Right cardiac atrium (tissue), 5 donors: Measurements from ENCODE around the gene KCNQ1OT1. TPM values are rescaled to one million over a fixed set of nuclear protein-coding genes. Genes with fewer than 3 reads are reported as not detected.

Experiments used
- ATAC-seq, 2 donors: fragments of 200-7000 bp; cut with Tn5 transposase; one replicate each; pipeline versions ENCODE4 v1.8.0 to v1.9.1; 2020; ENCODE audit warnings: moderate library complexity in 2 of 2, mild to moderate bottlenecking in 1 of 2
- DNase-seq, 3 donors: peaks; one replicate each; pipeline ENCODE4 v3.0.0-alpha.2; 2020
- H3K27ac ChIP-seq: one replicate; pipeline ENCODE4 v1.5.1; 2013; ENCODE audit warnings: mild to moderate bottlenecking, low read length, control low read depth, moderate library complexity
- H3K27me3 ChIP-seq: one replicate; pipeline ENCODE4 v1.6.1; 2013; ENCODE audit not compliant: control insufficient read depth, insufficient read depth
- H3K4me1 ChIP-seq: one replicate; pipeline ENCODE4 v1.6.1; 2013; ENCODE audit warnings: low read length; ENCODE audit not compliant: control insufficient read depth, insufficient read depth
- H3K4me3 ChIP-seq: one replicate; pipeline ENCODE4 v1.5.1; 2013; ENCODE audit warnings: low read length, control low read depth
- H3K9me3 ChIP-seq: one replicate; pipeline ENCODE4 v1.6.1; 2013; ENCODE audit warnings: low read length; ENCODE audit not compliant: control insufficient read depth
- WGBS: extraction: QIAGEN DNeasy Blood & Tissue Kit; methylation state at CpG from one replicate; pipeline ENCODE4 v1.1.7; 2013; 5-methylcytosine and 5-hydroxymethylcytosine counted together
- intact Hi-C, 4 donors: fragments of 100-400 bp; cut with DNase I; formaldehyde crosslinking; loops; one replicate each; pipeline versions ENCODE4 v1.11.0 to v1.14.0; 2022 to 2023
- polyA plus RNA-seq: library from polyadenylated mRNA; stranded (reverse); fragments of 200-250 nt; gene quantifications from one replicate; pipeline ENCODE4 v1.2.3, GENCODE V29; 2013
- total RNA-seq, 4 donors: library from RNA; stranded (reverse); fragmentation: NEBNext Ultra II Directional; extraction: Animal tissue kit (Norgen Biotek cat#: 25700); gene quantifications; one replicate each; pipeline ENCODE4 v1.2.1, GENCODE V29; 2021
- donor health status: healthy with polysubstance abuse.
- donor health status: DM: no; HTN: yes; CAD: no.
- donor health status: DM: no; HTN: no; CAD: no.
- donor health status: DM: no; HTN: yes; CAD: no; lungs with severe emphysema.
- donor health status: DM: yes; HTN: yes; CAD: no.

The KCNQ1OT1 gene
- total and polyA plus RNA-seq, 5 donors, result 0.41 to 0.78 (median 0.53) TPM

GRCh38 chr11:2670541-2671100 is 29.2 kb downstream of the KCNQ1OT1 start:
- no peak overlapping the region for H3K4me3 ChIP-seq
- peaks cover 19% of the 10 kb centered on the region for H3K4me1 ChIP-seq
- intact Hi-C loops, result no loop called here
- DNase-seq, result no peak
- 84% methylated on average over 1 of the region's 1 CpG for WGBS
- no peaks in the 10 kb centered on the region for H3K27me3 ChIP-seq
- no peak overlapping the region for H3K27ac ChIP-seq
- no peak for ATAC-seq
- H3K9me3 ChIP-seq, result no peaks in the 10 kb centered on the region

GRCh38 chr11:2669634-2670469 is 29.9 kb downstream of the KCNQ1OT1 start:
- Histone ChIP-seq H3K9me3 (no peaks in the 10 kb centered on the region), H3K27ac (no peak overlapping the region), H3K4me3 (no peak overlapping the region), H3K4me1 (peaks cover 19% of the 10 kb centered on the region), H3K27me3 (no peaks in the 10 kb centered on the region)
- intact Hi-C loops, result no loop called here
- DNase-seq (no peak), ATAC-seq (no peak)
- WGBS, result 95% methylated on average over 8 of the region's 8 CpGs

GRCh38 chr11:2668876-2669275 is 30.9 kb downstream of the KCNQ1OT1 start:
- no peak for ATAC-seq

GRCh38 chr11:2667940-2668339 is 31.9 kb downstream of the KCNQ1OT1 start:
- Histone ChIP-seq H3K4me1 (peaks cover 14% of the 10 kb centered on the region), H3K27ac (no peak overlapping the region), H3K4me3 (no peak overlapping the region), H3K9me3 (no peaks in the 10 kb centered on the region), H3K27me3 (no peaks in the 10 kb centered on the region)
- DNase-seq (no peak), ATAC-seq (no peak)
- WGBS, result 94% methylated on average over 2 of the region's 2 CpGs
- intact Hi-C loops, result no loop called here

More at GRCh38 chr11:2668876-2669275, 30.9 kb downstream of the KCNQ1OT1 start:
- H3K27ac ChIP-seq, result no peak overlapping the region
- 95% methylated on average over 5 of the region's 5 CpGs for WGBS
- H3K4me1 ChIP-seq, result peaks cover 15% of the 10 kb centered on the region
- no peak for DNase-seq
- no peaks in the 10 kb centered on the region for H3K9me3 ChIP-seq
- no peak overlapping the region for H3K4me3 ChIP-seq
- H3K27me3 ChIP-seq, result no peaks in the 10 kb centered on the region
- intact Hi-C loops, result no loop called here

GRCh38 chr11:2666828-2667570 is 32.8 kb downstream of the KCNQ1OT1 start:
- intact Hi-C loops, result no loop called here
- H3K4me3 ChIP-seq, result no peak overlapping the region
- peak; percentile 43 to 54 for ATAC-seq
- WGBS, result 79% methylated on average over 15 of the region's 15 CpGs
- no peaks in the 10 kb centered on the region for H3K9me3 ChIP-seq
- no peaks in the 10 kb centered on the region for H3K27me3 ChIP-seq
- no peak overlapping the region for H3K27ac ChIP-seq
- H3K4me1 ChIP-seq, result peaks cover 6% of the 10 kb centered on the region
- DNase-seq, result peak in 1 of 3 donors; percentile 52

- ATAC-seq (peak in 1 of 2 donors; percentile 9), DNase-seq (peak in 1 of 3 donors; percentile 64)
- Histone ChIP-seq H3K4me1 (peaks cover 6% of the 10 kb centered on the region), H3K27ac (no peak overlapping the region), H3K4me3 (no peak overlapping the region), H3K27me3 (no peaks in the 10 kb centered on the region), H3K9me3 (no peaks in the 10 kb centered on the region)
- 72% methylated on average over 6 of the region's 6 CpGs for WGBS
- intact Hi-C loops, result no loop called here
Measured at GRCh38 chr11:2666401-2666741, 33.4 kb downstream of the KCNQ1OT1 start.

- no peak overlapping the region for H3K4me3 ChIP-seq
- ATAC-seq (no peak), DNase-seq (no peak)
- H3K4me1 ChIP-seq, result peaks cover 6% of the 10 kb centered on the region
- WGBS, result 90% methylated on average over 11 of the region's 11 CpGs
- intact Hi-C loops, result no loop called here
- H3K9me3 ChIP-seq, result no peaks in the 10 kb centered on the region
- H3K27ac ChIP-seq, result no peak overlapping the region
- no peaks in the 10 kb centered on the region for H3K27me3 ChIP-seq
Measured at GRCh38 chr11:2665526-2666400, 34.0 kb downstream of the KCNQ1OT1 start.

- H3K27ac ChIP-seq, result no peak overlapping the region
- intact Hi-C loops, result no loop called here
- WGBS, result 92% methylated on average over 14 of the region's 14 CpGs
- no peaks in the 10 kb centered on the region for H3K27me3 ChIP-seq
- H3K4me3 ChIP-seq, result no peak overlapping the region
- DNase-seq, result no peak
- no peak for ATAC-seq
- H3K4me1 ChIP-seq, result peaks cover 3% of the 10 kb centered on the region
- H3K9me3 ChIP-seq, result no peaks in the 10 kb centered on the region
Measured at GRCh38 chr11:2664791-2665525, 34.8 kb downstream of the KCNQ1OT1 start.

GRCh38 chr11:2664376-2664775 is 35.4 kb downstream of the KCNQ1OT1 start:
- H3K4me3 ChIP-seq, result no peak overlapping the region
- DNase-seq, result no peak
- 86% methylated on average over 9 of the region's 9 CpGs for WGBS
- no peaks in the 10 kb centered on the region for H3K4me1 ChIP-seq
- ATAC-seq, result no peak
- H3K9me3 ChIP-seq, result no peaks in the 10 kb centered on the region
- intact Hi-C loops, result no loop called here
- H3K27me3 ChIP-seq, result no peaks in the 10 kb centered on the region
- no peak overlapping the region for H3K27ac ChIP-seq

- H3K27ac ChIP-seq, result no peak overlapping the region
- H3K9me3 ChIP-seq, result no peaks in the 10 kb centered on the region
- intact Hi-C loops, result no loop called here
- no peaks in the 10 kb centered on the region for H3K4me1 ChIP-seq
- DNase-seq, result no peak
- no peak overlapping the region for H3K4me3 ChIP-seq
- ATAC-seq, result no peak
- H3K27me3 ChIP-seq, result no peaks in the 10 kb centered on the region
Measured at GRCh38 chr11:2663915-2664314, 35.9 kb downstream of the KCNQ1OT1 start.
